Adrenal gland (tissue), 5 donors: ENCODE data around the gene C12orf43.

Experiments
- POLR2A ChIP-seq, 2 donors: fragments of 450-650 bp; IDR thresholded peaks; one replicate each; pipeline ENCODE4 v1.6.1; 2017; ENCODE audit warnings: antibody characterized with exemption in 2 of 2, mild to moderate bottlenecking in 2 of 2, moderate library complexity in 1 of 2
- TF ChIP-seq, protein P1 (sequence below), 6 experiments: fragments of 450-650 bp in 4 of 6; fragments of 200-600 bp in 2 of 6; sonication (generic) in 1 of 6; IDR thresholded peaks; 1 replicate in 5 of 6; 2 replicates in 1 of 6; pipeline versions ENCODE4 v1.5.1 to v1.8.0; 2016 to 2021; ENCODE audit warnings: antibody characterized with exemption in 6 of 6, mild to moderate bottlenecking in 2 of 6, moderate library complexity in 1 of 6
- donor health status: DM: no; HTN: no; CAD: no.

DNA sequence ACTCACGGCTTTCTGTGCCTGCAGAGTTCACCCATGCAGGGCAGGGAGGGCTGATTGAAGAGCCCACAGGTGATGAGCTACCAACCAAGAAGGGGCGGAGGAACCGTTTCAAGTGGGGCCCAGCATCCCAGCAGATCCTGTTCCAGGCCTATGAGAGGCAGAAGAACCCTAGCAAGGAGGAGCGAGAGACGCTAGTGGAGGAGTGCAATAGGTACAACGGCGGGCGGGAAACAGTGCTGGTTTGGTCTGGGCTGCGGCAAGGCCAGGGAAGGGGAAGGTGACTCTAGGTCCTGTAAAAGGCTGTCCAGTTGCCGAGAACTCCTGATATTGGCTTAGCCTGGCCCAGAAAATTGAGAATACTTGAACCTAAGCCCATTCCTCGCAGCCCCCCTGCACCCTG is 22.8 kb downstream of the C12orf43 start:
- TF ChIP-seq, protein P1, sequence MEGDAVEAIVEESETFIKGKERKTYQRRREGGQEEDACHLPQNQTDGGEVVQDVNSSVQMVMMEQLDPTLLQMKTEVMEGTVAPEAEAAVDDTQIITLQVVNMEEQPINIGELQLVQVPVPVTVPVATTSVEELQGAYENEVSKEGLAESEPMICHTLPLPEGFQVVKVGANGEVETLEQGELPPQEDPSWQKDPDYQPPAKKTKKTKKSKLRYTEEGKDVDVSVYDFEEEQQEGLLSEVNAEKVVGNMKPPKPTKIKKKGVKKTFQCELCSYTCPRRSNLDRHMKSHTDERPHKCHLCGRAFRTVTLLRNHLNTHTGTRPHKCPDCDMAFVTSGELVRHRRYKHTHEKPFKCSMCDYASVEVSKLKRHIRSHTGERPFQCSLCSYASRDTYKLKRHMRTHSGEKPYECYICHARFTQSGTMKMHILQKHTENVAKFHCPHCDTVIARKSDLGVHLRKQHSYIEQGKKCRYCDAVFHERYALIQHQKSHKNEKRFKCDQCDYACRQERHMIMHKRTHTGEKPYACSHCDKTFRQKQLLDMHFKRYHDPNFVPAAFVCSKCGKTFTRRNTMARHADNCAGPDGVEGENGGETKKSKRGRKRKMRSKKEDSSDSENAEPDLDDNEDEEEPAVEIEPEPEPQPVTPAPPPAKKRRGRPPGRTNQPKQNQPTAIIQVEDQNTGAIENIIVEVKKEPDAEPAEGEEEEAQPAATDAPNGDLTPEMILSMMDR (IDR thresholded peaks at IDR 0.05): no peak
- TF ChIP-seq POLR2A (IDR thresholded peaks at IDR 0.05): no peak
